Suprapubic skin (tissue), 4 donors: ENCODE measurements around the gene RUNX2. TPM values are rescaled to one million over a fixed set of nuclear protein-coding genes. Genes with fewer than 3 reads are reported as not detected.
A peak's percentile ranks its signal among the peaks of the same experiment; 100 is the strongest.

ENCODE experiments used
- DNase-seq, 2 donors: peaks; one replicate each; pipeline ENCODE4 v3.0.0-alpha.2; 2019; ENCODE audit warnings: low spot score in 2 of 2
- H3K27ac ChIP-seq: fragments of 200-600 bp; sonication (generic); one replicate; pipeline ENCODE4 v1.5.1; 2019
- H3K27me3 ChIP-seq: fragments of 200-600 bp; sonication (generic); one replicate; pipeline ENCODE4 v1.5.1; 2019
- H3K36me3 ChIP-seq: fragments of 200-600 bp; sonication (generic); one replicate; pipeline ENCODE4 v1.5.1; 2019
- H3K4me1 ChIP-seq: fragments of 200-600 bp; sonication (generic); one replicate; pipeline ENCODE4 v1.5.1; 2019
- H3K4me3 ChIP-seq: fragments of 200-600 bp; sonication (generic); one replicate; pipeline ENCODE4 v1.5.1; 2019; ENCODE audit warnings: mild to moderate bottlenecking
- H3K9me3 ChIP-seq: fragments of 200-600 bp; sonication (generic); one replicate; pipeline ENCODE4 v1.5.1; 2019
- EP300 ChIP-seq: sonication (generic); formaldehyde crosslinking; IDR thresholded peaks from one replicate; pipeline ENCODE4 v1.6.1; 2017; ENCODE audit warnings: antibody characterized with exemption
- POLR2A ChIP-seq, 2 donors: fragments of 450-650 bp; IDR thresholded peaks; one replicate each; pipeline ENCODE4 v1.6.1; 2017; ENCODE audit warnings: antibody characterized with exemption in 2 of 2, mild to moderate bottlenecking in 2 of 2, moderate library complexity in 2 of 2
- POLR2AphosphoS5 ChIP-seq, 3 donors: sonication (generic); formaldehyde crosslinking; IDR thresholded peaks; one replicate each; pipeline ENCODE4 v1.6.1; 2017; ENCODE audit warnings: antibody characterized with exemption in 3 of 3
- WGBS: methylation state at CpG from one replicate; pipeline ENCODE4 v1.1.5; 2018; 5-methylcytosine and 5-hydroxymethylcytosine counted together
- total RNA-seq, 4 donors: library from RNA; depleted of rRNA; stranded (reverse); fragments of >200 nt; gene quantifications; one replicate each; pipeline ENCODE4 v1.1.0, GENCODE V29; 2016
- TF ChIP-seq, protein P1 (sequence below), 2 donors: fragments of 200-600 bp in 1 of 2; fragments of 450-650 bp in 1 of 2; sonication (generic) in 1 of 2; IDR thresholded peaks; one replicate each; pipeline ENCODE4 v1.5.1; 2016 to 2019; ENCODE audit warnings: antibody characterized with exemption in 2 of 2, mild to moderate bottlenecking in 1 of 2, moderate library complexity in 1 of 2

The RUNX2 gene
- total RNA-seq, 4 donors from 2014 or later = 2.6 to 5.9 (median 3.1) TPM

DNA sequence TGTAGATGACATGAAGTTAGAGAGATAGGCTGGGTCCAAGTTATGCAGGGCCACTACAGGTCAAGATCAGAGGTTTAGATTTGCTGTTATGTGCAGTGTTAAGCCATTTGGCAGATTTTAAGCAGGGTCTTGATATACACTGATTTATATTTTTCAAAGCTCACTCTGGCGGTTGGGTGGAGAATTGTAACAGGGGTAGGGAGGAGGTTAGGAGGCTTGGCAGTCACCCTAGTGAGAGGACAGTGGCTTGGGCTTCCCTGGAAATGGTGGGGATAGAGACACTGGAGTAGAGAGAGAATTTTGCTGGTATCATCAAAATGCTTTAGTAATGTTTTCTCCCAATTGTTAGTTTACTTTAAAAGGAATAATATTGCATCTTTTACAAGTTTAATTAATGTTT, 199.1 kb downstream of the RUNX2 start:
- Histone ChIP-seq H3K27ac (no peak overlapping the region), H3K4me1 (peaks cover under 1% of the 10 kb centered on the region), H3K36me3 (no peaks in the 10 kb centered on the region), H3K4me3 (no peak overlapping the region), H3K9me3 (no peaks in the 10 kb centered on the region), H3K27me3 (no peaks in the 10 kb centered on the region)
- TF ChIP-seq POLR2A (IDR thresholded peaks at IDR 0.05) = no peak
- no peak for TF ChIP-seq EP300
- TF ChIP-seq POLR2AphosphoS5 (IDR thresholded peaks at IDR 0.05) = no peak
- TF ChIP-seq, protein P1, sequence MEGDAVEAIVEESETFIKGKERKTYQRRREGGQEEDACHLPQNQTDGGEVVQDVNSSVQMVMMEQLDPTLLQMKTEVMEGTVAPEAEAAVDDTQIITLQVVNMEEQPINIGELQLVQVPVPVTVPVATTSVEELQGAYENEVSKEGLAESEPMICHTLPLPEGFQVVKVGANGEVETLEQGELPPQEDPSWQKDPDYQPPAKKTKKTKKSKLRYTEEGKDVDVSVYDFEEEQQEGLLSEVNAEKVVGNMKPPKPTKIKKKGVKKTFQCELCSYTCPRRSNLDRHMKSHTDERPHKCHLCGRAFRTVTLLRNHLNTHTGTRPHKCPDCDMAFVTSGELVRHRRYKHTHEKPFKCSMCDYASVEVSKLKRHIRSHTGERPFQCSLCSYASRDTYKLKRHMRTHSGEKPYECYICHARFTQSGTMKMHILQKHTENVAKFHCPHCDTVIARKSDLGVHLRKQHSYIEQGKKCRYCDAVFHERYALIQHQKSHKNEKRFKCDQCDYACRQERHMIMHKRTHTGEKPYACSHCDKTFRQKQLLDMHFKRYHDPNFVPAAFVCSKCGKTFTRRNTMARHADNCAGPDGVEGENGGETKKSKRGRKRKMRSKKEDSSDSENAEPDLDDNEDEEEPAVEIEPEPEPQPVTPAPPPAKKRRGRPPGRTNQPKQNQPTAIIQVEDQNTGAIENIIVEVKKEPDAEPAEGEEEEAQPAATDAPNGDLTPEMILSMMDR (IDR thresholded peaks at IDR 0.05) = no peak
- DNase-seq = no peak
- WGBS = 75% methylated on average over 1 of the region's 1 CpG

DNA sequence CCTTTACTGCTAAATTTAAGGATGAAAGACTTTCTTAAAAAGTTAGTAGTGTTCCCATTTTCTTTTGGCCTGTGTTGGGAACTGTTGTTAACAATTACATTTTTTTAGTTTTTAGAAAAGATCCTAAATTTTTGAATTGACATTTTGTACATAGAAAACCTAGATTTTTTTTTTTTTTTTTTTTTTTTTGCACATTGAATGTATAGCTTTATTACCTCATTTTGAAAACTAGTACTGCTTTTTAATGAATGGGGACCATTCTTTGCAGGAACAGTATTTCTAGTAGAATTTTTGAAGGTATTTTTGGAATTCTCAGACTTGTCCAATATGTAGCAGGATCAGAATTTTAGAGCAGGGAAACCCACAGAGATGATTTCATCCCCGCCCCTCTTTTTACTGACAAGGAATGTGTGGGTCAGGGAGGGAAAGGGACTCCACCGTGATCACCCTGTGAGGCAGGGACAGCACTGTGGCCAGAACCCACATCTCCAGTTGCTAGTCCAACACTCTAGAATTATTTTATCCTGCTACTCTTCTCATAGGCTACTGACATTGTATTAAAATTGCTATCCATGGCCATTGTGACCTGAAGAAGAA, 204.0 kb downstream of the RUNX2 start:
- no peaks in the 10 kb centered on the region for H3K36me3 ChIP-seq
- DNase-seq = no peak
- WGBS = 92% methylated on average over 2 of the region's 2 CpGs
- peak overlapping the region; percentile 32 for H3K27ac ChIP-seq
- no peak for TF ChIP-seq POLR2A (IDR thresholded peaks at IDR 0.05)
- no peaks in the 10 kb centered on the region for H3K9me3 ChIP-seq
- H3K4me3 ChIP-seq = no peak overlapping the region
- no peaks in the 10 kb centered on the region for H3K27me3 ChIP-seq
- H3K4me1 ChIP-seq = peaks cover 10% of the 10 kb centered on the region

DNA sequence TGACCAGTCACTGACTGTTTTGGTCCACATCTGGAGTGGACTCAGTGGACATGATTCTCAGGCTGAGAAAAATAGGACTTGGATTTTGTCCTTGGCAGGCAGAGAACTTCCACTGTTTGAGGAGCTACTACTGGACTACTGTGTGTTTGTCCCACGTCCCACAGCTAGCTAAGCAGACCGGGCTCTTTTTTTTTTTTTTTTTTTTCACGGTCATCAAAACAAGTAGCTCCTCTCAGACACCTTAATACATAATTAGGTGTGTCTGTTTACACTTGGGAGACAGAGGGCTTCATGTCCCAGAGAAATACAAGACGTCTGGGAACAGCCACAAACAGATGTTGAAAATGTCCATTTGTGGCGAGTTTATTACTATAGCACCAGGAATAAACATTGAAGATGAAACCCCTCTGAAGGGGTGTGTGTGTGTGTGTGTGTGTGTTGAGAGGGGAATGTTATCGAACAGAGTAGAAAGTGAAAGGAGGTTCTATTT, 204.6 kb downstream of the RUNX2 start:
- DNase-seq = no peak
- Histone ChIP-seq H3K27me3 (no peaks in the 10 kb centered on the region), H3K27ac (peak overlapping the region; percentile 32), H3K36me3 (no peaks in the 10 kb centered on the region), H3K9me3 (no peaks in the 10 kb centered on the region), H3K4me1 (peaks cover 11% of the 10 kb centered on the region), H3K4me3 (peak overlapping the region; percentile 22)
- TF ChIP-seq EP300 (no peak), POLR2AphosphoS5 (IDR thresholded peaks at IDR 0.05) (no peak), POLR2A (IDR thresholded peaks at IDR 0.05) (no peak)
- TF ChIP-seq, protein P1 (IDR thresholded peaks at IDR 0.05) = no peak
- 36% methylated on average over 6 of the region's 6 CpGs for WGBS

DNA sequence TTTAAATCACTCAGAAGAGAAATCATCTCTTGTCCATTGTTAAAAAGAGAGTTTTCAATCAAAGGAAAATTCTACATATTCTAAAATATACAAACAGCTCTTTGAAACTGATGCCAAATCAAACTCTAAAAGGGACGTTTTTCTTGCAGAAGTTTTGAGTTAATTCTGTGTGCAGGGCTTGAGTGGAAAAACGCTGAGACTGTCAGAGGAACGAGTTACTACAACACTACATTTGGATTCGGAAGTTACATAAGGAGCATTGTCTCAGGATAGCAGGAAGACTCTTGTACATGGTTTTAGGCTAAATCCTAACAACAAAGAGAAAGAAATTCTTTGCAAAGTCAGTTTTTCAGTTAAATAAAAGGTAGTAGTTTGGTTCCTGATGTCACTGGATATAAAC, 205.3 kb downstream of the RUNX2 start:
- no peak for DNase-seq
- no peaks in the 10 kb centered on the region for H3K27me3 ChIP-seq
- no peak for TF ChIP-seq POLR2AphosphoS5 (IDR thresholded peaks at IDR 0.05)
- no peak for TF ChIP-seq EP300
- TF ChIP-seq, protein P1 (IDR thresholded peaks at IDR 0.05) = no peak
- no peak for TF ChIP-seq POLR2A (IDR thresholded peaks at IDR 0.05)
- H3K36me3 ChIP-seq = no peaks in the 10 kb centered on the region
- peak overlapping the region; percentile 22 for H3K4me3 ChIP-seq
- peak overlapping the region; percentile 29 for H3K27ac ChIP-seq
- H3K9me3 ChIP-seq = no peaks in the 10 kb centered on the region
- H3K4me1 ChIP-seq = peaks cover 16% of the 10 kb centered on the region
- WGBS = 15% methylated on average over 4 of the region's 4 CpGs

DNA sequence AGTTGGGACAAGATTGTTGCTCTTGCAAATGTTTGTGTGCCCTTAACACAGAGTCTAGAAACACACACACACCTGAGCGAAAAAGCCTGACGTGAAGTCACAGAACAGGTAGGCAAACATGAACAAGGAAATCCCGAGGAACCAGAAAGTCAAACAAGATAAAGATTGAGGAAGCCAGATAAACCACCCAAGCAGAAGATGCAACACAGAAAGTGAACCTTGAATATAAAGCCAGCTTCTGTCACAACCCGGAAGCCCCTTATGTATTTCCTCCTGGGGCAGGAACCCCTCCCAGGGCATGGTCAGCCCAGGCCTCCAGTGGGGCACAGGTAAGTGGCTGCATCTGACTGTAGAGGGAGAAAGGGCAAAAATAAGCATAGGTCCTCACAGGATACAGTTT, 207.8 kb downstream of the RUNX2 start:
- peaks cover 28% of the 10 kb centered on the region for H3K4me1 ChIP-seq
- no peak overlapping the region for H3K4me3 ChIP-seq
- no peak overlapping the region for H3K27ac ChIP-seq
- no peak for DNase-seq
- H3K9me3 ChIP-seq = no peaks in the 10 kb centered on the region
- no peaks in the 10 kb centered on the region for H3K27me3 ChIP-seq
- WGBS = 82% methylated on average over 4 of the region's 4 CpGs
- no peaks in the 10 kb centered on the region for H3K36me3 ChIP-seq
- TF ChIP-seq POLR2A (IDR thresholded peaks at IDR 0.05) (no peak), EP300 (no peak), POLR2AphosphoS5 (IDR thresholded peaks at IDR 0.05) (no peak)
- TF ChIP-seq, protein P1 (IDR thresholded peaks at IDR 0.05) = no peak
